ENCODE measurements around the gene CDH13.

Gene CDH13

GRCh38 chr16:83302853-83303252 lies 676.1 kb downstream of the CDH13 start:
- Histone ChIP-seq H2AFZ (ENCODE audit: low read depth, low read length) (no peak overlapping the region), H4K20me1 (ENCODE audit: insufficient read depth, low read length) (no peaks in the 10 kb centered on the region), H3K4me2 (ENCODE audit: low read length) (no peak overlapping the region), H3K36me3 (replicated peaks; ENCODE audit: low read depth, low read length) (no peaks in the 10 kb centered on the region), H3K4me1 (ENCODE audit: low read length) (no peaks in the 10 kb centered on the region), H3K9me3 (ENCODE audit: insufficient read depth, low read length) (no peaks in the 10 kb centered on the region), H3K9ac (ENCODE audit: low read length) (no peak overlapping the region), H3K27ac (ENCODE audit: low read length) (no peak overlapping the region), H3K4me3 (ENCODE audit: low read length) (no peak overlapping the region), H3K27me3 (ENCODE audit: low read depth, low read length) (no peaks in the 10 kb centered on the region), H3K79me2 (ENCODE audit: low read length) (no peaks in the 10 kb centered on the region)
- TF ChIP-seq CTCF (IDR thresholded peaks at IDR 0.05; ENCODE audit: low read depth, low read length) (no peak), EZH2phosphoT487 (IDR thresholded peaks at IDR 0.05; ENCODE audit: low read depth) (no peak)

- no peak for TF ChIP-seq EZH2phosphoT487 (IDR thresholded peaks at IDR 0.05; ENCODE audit: low read depth)
- no peak for TF ChIP-seq CTCF (IDR thresholded peaks at IDR 0.05; ENCODE audit: low read depth, low read length)
- Histone ChIP-seq H3K4me3 (ENCODE audit: low read length) (no peak overlapping the region), H3K27me3 (ENCODE audit: low read depth, low read length) (no peaks in the 10 kb centered on the region), H3K4me1 (ENCODE audit: low read length) (no peaks in the 10 kb centered on the region), H2AFZ (ENCODE audit: low read depth, low read length) (no peak overlapping the region), H3K9ac (ENCODE audit: low read length) (no peak overlapping the region), H3K27ac (ENCODE audit: low read length) (no peak overlapping the region), H3K9me3 (ENCODE audit: insufficient read depth, low read length) (no peaks in the 10 kb centered on the region), H3K79me2 (ENCODE audit: low read length) (no peaks in the 10 kb centered on the region), H3K4me2 (ENCODE audit: low read length) (no peak overlapping the region), H4K20me1 (ENCODE audit: insufficient read depth, low read length) (no peaks in the 10 kb centered on the region), H3K36me3 (replicated peaks; ENCODE audit: low read depth, low read length) (no peaks in the 10 kb centered on the region)
Measured at GRCh38 chr16:83305092-83305491, 678.3 kb downstream of the CDH13 start.

- H3K27me3 ChIP-seq (ENCODE audit: low read depth, low read length) = no peaks in the 10 kb centered on the region
- no peaks in the 10 kb centered on the region for H4K20me1 ChIP-seq (ENCODE audit: insufficient read depth, low read length)
- no peak overlapping the region for H2AFZ ChIP-seq (ENCODE audit: low read depth, low read length)
- H3K4me3 ChIP-seq (ENCODE audit: low read length) = no peak overlapping the region
- TF ChIP-seq EZH2phosphoT487 (IDR thresholded peaks at IDR 0.05; ENCODE audit: low read depth) (no peak), CTCF (IDR thresholded peaks at IDR 0.05; ENCODE audit: low read depth, low read length) (no peak)
- H3K9ac ChIP-seq (ENCODE audit: low read length) = no peak overlapping the region
- H3K4me2 ChIP-seq (ENCODE audit: low read length) = no peak overlapping the region
- H3K27ac ChIP-seq (ENCODE audit: low read length) = no peak overlapping the region
- no peaks in the 10 kb centered on the region for H3K36me3 ChIP-seq (replicated peaks; ENCODE audit: low read depth, low read length)
- H3K79me2 ChIP-seq (ENCODE audit: low read length) = no peaks in the 10 kb centered on the region
- no peaks in the 10 kb centered on the region for H3K9me3 ChIP-seq (ENCODE audit: insufficient read depth, low read length)
- H3K4me1 ChIP-seq (ENCODE audit: low read length) = no peaks in the 10 kb centered on the region
Measured at GRCh38 chr16:83306961-83307593, 680.3 kb downstream of the CDH13 start.

- Histone ChIP-seq H3K27me3 (ENCODE audit: low read depth, low read length) (no peaks in the 10 kb centered on the region), H2AFZ (ENCODE audit: low read depth, low read length) (no peak overlapping the region), H3K36me3 (replicated peaks; ENCODE audit: low read depth, low read length) (no peaks in the 10 kb centered on the region), H3K9ac (ENCODE audit: low read length) (no peak overlapping the region), H3K9me3 (ENCODE audit: insufficient read depth, low read length) (no peaks in the 10 kb centered on the region), H4K20me1 (ENCODE audit: insufficient read depth, low read length) (no peaks in the 10 kb centered on the region), H3K4me1 (ENCODE audit: low read length) (no peaks in the 10 kb centered on the region), H3K4me2 (ENCODE audit: low read length) (no peak overlapping the region), H3K4me3 (ENCODE audit: low read length) (no peak overlapping the region), H3K27ac (ENCODE audit: low read length) (no peak overlapping the region), H3K79me2 (ENCODE audit: low read length) (no peaks in the 10 kb centered on the region)
- TF ChIP-seq EZH2phosphoT487 (IDR thresholded peaks at IDR 0.05; ENCODE audit: low read depth) = no peak
- TF ChIP-seq CTCF (IDR thresholded peaks at IDR 0.05; ENCODE audit: low read depth, low read length) = no peak
Measured at GRCh38 chr16:83307594-83307992, 680.8 kb downstream of the CDH13 start.

All from OCI-LY3 (cell line).